ENCODE results near the gene ZNF17.
A peak's percentile ranks its signal among the peaks of the same experiment; 100 is the strongest.

ZNF17 gene

DNA sequence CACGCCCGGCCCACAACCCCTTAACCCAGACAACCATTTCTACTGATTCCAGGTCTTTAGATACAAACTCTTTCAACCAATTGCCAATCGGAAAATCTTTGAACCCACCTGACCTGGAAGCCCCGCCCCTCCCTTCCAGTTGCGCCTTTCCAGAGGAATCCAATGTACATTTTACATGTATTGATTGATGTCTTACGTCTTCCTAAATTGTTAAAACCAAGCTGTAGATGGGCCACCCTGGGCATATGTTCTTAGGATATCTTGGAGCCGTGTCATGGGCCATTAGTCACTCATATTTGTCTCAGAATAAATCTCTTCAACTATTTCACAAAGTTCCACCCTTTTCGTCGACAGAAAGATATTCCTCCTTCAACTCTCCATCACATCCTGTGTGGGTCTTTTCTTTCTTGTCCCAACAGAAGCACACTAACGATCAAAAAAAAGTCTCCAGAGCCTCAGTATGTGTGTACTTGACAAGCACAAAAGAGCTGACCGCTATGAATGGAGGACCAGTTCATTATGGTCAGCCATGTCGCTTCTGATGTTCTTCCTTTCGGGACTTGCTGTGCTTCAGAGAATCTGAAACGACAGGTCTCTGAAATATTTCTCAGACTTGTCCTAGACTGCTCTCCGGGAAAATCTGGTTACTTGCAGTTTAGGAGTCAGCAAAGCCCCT lies 23.6 kb downstream of the ZNF17 start:
- DNase-seq: peak; percentile 79

DNA sequence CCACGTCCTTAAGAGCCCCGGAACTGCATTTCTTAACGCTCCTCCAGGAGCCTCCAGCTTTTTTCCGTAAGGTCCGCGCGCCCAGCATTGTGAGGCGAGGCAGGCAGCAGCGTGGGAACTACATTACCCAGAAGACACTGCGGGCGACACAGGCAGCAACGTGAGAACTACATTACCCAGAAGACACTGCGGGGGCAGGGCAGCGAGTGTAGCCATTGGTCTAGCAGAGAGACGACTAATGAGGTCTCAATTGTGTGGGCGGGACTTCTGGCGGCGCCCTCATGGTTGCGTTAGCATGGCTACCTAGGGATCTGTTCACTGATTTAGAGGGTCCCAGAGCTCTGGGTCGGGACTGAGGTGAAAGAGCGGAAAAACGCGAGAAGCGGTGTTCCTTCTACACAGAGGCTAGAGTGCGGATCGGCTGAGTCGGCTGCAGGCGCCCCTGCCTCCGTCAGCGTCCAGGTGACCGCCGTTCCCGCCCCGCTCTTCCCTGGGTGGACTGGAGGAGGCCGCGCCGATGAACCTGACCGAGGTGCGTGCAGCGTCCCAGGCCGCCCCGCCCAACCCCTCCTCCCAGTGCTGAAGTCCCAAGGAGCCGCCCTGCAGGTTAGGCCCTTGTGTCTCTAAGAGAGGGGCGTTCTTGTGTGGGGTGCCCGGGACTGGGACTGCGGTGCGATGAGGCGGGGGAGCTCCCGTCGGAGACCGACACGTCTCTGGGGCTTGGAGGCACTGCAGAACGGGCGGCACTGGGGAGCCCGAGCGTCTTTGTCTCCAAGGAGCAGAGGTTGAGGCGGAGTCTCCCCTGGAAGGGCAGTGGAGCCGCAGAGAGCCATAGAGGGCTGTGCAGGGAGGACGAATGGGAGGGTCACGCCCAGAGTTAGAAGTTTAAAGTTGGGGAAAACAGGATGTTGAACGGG lies 24.4 kb downstream of the ZNF17 start, which contains the start of gene ZNF749:
ZNF749 (plus strand) TSS at position 264 of the 917 bp plus-strand sequence; CDS start at position 518, 254 bp downstream.
- DNase-seq: peak; percentile 94

- DNase-seq: no peak
Observed at GRCh38 chr19:57436417-57436816, 25.5 kb downstream of the ZNF17 start.

GRCh38 chr19:57437931-57438330 lies 27.0 kb downstream of the ZNF17 start:
- no peak for DNase-seq

GRCh38 chr19:57438925-57439324 lies 28.0 kb downstream of the ZNF17 start:
- no peak for DNase-seq

- DNase-seq: no peak
Observed at GRCh38 chr19:57441979-57442752, 31.2 kb downstream of the ZNF17 start.

- DNase-seq: no peak
Observed at GRCh38 chr19:57443121-57443696, 32.2 kb downstream of the ZNF17 start.

- DNase-seq: no peak
Observed at GRCh38 chr19:57452307-57452706, 41.3 kb downstream of the ZNF17 start.

DNA sequence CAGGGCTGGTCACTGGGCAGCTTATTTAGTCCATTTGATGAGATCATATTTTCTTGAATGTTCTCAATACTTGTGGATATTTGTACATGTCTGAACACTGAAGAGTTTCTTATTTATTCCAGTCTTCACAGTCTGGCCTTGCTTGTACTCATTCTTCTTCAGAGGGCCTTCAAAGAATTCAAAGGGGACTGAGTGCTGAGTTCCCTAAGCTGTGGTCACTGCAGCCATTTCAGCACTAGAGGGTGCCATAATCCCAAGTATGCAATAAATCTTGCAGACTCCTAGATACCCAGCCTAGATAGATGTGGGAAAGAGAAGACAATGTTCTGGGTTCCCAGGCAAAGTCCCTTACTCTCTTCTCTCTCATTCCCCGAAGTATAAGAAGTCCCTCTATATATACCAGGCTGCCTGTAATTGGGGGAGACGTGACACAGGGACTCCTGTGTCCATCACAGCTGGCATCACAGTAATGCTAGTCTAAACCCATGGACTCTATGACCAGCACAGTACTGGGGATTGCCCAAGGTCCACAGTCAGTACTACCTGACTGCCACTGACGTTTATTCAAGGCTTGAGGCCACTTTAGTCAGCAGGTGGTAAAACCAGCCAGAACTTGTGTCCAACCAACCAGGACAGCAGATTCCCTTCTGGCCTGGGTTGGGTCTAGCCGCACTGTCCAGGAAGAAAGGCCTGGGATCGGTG lies 54.9 kb downstream of the ZNF17 start:
- DNase-seq: no peak

DNA sequence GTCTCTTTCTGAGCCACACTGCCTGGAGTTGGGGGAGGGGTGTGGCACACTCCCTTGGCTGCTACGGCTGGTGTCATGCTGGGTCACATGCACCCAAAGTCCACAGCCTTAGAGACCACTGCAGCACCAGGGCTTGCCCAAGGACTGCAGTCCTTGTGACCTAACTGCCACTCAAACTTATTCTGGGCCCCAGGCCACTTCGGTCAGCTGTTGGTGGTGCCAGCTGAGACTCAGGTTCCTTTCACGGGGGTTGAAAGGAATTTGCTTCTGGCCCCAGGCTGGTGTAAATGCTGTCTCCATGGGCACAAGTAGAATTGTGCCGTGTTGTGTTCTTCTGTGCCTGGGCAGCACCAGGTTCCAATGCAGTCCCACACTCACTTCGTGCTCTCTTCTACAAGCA lies 55.5 kb downstream of the ZNF17 start:
- no peak for DNase-seq

Measured in NCI-H510A treated with DMSO at 0.1 percent for 48 hours (cell line).